ENCODE measurements around the gene METRN.
"Not testable (repeated sequence)": the region's sequence is repeated elsewhere in the genome, so short reads cannot be mapped to it uniquely, and the experiment has no call there.

METRN gene

DNA sequence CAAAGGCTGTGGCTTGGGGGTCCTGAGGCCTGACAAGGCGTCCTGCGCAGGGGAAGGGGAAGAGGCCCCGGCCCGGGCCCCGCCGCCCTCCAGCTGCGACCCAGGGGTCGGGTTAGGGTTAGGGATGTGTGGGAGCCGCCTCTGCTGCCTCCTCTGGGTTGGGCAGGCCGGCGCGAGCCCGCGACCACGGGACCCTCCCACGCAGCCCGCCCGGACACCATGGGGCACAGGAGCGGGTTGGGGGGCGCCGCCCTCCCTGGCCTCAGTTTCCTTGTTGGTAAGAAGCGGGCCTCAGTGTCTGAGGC is 25.5 kb downstream of the METRN start:
- Mint-ChIP-seq H3K27me3 (ENCODE audit: low read depth, poor library complexity) (peaks cover 4% of the 10 kb centered on the region), H3K9me3 (no peaks in the 10 kb centered on the region), H3K4me1 (peaks cover 24% of the 10 kb centered on the region), H3K27ac (no peak overlapping the region), H3K36me3 (ENCODE audit: low read depth) (peaks cover 5% of the 10 kb centered on the region), H3K4me3 (peak overlapping the region; percentile 83)
- TF ChIP-seq, protein P1, sequence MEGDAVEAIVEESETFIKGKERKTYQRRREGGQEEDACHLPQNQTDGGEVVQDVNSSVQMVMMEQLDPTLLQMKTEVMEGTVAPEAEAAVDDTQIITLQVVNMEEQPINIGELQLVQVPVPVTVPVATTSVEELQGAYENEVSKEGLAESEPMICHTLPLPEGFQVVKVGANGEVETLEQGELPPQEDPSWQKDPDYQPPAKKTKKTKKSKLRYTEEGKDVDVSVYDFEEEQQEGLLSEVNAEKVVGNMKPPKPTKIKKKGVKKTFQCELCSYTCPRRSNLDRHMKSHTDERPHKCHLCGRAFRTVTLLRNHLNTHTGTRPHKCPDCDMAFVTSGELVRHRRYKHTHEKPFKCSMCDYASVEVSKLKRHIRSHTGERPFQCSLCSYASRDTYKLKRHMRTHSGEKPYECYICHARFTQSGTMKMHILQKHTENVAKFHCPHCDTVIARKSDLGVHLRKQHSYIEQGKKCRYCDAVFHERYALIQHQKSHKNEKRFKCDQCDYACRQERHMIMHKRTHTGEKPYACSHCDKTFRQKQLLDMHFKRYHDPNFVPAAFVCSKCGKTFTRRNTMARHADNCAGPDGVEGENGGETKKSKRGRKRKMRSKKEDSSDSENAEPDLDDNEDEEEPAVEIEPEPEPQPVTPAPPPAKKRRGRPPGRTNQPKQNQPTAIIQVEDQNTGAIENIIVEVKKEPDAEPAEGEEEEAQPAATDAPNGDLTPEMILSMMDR (IDR thresholded peaks at IDR 0.05): no peak
- peak; percentile 48 for DNase-seq

DNA sequence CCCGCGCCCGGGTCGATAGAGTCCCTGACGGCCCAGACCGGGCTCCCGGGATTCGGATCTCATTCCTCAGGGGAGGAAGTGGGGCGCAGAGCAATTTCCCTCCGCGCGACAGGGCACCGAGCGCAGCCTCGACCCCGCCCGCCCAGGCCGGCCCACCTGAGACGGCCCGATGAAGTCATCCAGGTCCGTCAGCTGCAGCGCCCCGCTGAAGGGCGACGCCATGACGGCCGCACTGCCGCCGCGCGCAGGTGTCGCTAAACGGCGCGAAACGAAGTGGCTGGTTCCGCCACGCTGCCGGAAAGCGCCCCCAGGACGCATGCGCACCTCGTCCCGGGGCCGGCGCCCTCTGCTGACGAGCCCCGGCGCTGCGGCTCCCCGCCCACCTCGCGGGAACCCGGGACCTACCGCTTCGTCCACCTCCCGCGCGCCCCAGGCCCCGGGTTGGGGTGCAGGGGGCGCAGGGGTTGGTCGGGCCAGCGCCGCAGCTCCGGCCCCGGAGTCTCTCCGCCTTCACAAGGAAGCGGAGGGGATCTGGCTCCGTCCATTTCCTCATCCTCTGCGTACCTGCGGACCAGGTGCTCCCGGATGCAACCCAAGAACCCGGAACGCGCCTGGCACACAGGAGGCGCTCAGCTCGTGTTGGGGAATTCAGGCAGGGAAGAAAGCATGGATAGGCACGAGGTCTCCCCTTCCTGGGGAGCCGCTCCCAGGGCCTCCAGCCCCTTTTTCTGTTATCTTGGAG is 26.0 kb downstream of the METRN start, which contains the start of gene CIAO3:
TSS of gene CIAO3 (minus strand) at position 234 of the 742 bp plus-strand sequence. CDS start at position 222, 12 bp downstream.
- H3K27ac Mint-ChIP-seq: peak within 1 kb of the TSS; percentile 61
- H3K27me3 Mint-ChIP-seq (ENCODE audit: low read depth, poor library complexity): peaks cover 6% of the 10 kb centered on the region
- peaks cover 4% of the 10 kb centered on the region for H3K36me3 Mint-ChIP-seq (ENCODE audit: low read depth)
- peaks cover 24% of the 10 kb centered on the region for H3K4me1 Mint-ChIP-seq
- peak; percentile 94 for DNase-seq
- H3K9me3 Mint-ChIP-seq: no peaks in the 10 kb centered on the region
- TF ChIP-seq, protein P1 (IDR thresholded peaks at IDR 0.05): peak; percentile 87
- peak within 1 kb of the TSS; percentile 84 for H3K4me3 Mint-ChIP-seq

DNA sequence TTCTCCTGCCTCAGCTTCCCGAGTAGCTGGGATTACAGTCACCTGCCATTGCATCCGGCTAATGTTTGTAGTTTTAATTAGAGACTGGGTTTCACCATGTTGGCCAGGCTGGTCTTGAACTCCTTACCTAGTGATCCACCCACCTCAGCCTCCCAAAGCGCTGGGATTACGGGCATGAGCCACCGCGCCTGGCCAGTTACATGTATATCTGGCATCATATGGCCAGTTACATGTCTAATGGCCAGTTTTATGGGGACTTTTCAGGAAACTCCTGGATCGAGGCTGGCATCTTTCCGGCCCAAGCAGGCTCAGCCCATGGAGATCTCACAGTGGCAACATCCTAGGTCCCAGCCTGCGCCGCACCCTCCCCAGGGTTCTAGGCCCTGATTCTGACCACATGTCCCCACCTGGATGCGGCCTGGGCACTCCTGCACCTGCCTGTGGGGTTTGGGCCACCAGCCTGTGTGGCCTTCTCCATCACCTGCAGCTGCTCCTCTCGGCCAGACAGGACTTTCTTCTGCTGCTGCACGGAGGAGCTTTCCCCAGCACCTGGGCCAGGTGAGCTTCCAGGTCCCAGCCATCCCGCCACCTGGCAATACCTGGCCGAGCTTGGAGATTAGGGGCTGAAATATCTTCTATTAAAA is 27.2 kb downstream of the METRN start:
- peaks cover 4% of the 10 kb centered on the region for H3K36me3 Mint-ChIP-seq (ENCODE audit: low read depth)
- H3K9me3 Mint-ChIP-seq: no peaks in the 10 kb centered on the region
- peaks cover 6% of the 10 kb centered on the region for H3K27me3 Mint-ChIP-seq (ENCODE audit: low read depth, poor library complexity)
- no peak for DNase-seq
- H3K4me1 Mint-ChIP-seq: peaks cover 24% of the 10 kb centered on the region
- H3K27ac Mint-ChIP-seq: no peak overlapping the region
- TF ChIP-seq, protein P1 (IDR thresholded peaks at IDR 0.05): no peak
- H3K4me3 Mint-ChIP-seq: peak overlapping the region; percentile 84

DNA sequence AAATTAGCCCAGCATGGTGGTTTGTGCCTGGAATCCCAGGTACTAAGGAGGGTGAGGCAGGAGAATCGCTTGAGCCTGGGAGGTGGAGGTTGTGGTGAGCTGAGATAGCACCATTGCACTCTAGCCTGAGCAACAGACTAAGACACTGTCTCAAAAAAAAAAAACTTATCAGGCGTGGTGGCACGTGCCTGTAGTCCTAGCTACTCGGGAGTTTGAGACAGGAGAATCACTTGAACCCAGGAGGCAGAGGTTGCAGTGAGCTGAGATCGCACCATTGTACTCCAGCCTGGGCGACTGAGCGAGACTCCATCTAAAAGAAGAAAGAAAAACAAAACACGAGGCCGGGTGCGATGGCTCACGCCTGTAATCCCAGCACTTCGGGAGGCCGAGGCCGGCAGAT is 28.0 kb downstream of the METRN start:
- H3K36me3 Mint-ChIP-seq (ENCODE audit: low read depth); H3K4me3 Mint-ChIP-seq; H3K27me3 Mint-ChIP-seq (ENCODE audit: low read depth, poor library complexity); DNase-seq; H3K9me3 Mint-ChIP-seq; H3K27ac Mint-ChIP-seq: not testable (repeated sequence)
- H3K4me1 Mint-ChIP-seq: peaks cover 17% of the 10 kb centered on the region

DNA sequence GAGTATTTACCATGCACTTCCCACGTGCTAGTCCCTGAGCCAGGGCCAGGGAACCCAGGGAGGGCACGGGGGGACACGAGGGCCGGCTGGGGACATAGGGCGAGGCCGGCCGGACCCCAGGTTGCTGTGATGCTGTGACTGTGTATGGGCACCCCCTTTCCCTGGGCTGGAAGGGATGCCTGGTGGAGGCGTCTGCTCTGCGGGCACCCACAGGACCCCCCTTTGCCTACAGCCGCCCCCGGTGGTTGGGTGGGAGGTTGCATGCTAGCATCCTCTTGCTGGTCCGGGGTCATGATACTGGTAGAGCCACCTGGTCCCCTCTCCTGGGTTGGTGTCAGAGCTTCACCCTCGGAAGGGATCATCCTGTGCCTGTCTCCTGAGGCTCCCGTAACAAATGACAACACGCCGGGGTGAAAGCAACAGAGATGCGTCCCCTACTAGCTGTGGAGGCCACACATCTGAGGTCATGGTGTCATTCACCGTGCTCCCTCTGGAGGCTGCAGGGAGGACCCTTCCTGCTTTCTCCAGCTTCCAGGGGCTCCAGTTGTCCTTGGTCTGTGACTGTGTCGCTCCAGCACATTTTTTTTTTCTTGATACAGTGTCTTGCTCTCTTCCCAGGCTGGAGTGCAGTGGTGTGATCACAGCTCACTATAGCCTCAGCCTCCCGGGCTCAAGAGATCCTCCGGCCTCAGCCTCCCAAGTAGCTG is 29.0 kb downstream of the METRN start:
- Mint-ChIP-seq H3K9me3 (no peaks in the 10 kb centered on the region), H3K27me3 (ENCODE audit: low read depth, poor library complexity) (peaks cover 13% of the 10 kb centered on the region), H3K4me3 (no peak overlapping the region), H3K27ac (no peak overlapping the region), H3K4me1 (peaks cover 14% of the 10 kb centered on the region), H3K36me3 (ENCODE audit: low read depth) (no peaks in the 10 kb centered on the region)
- DNase-seq: no peak
- TF ChIP-seq, protein P1 (IDR thresholded peaks at IDR 0.05): no peak

DNA sequence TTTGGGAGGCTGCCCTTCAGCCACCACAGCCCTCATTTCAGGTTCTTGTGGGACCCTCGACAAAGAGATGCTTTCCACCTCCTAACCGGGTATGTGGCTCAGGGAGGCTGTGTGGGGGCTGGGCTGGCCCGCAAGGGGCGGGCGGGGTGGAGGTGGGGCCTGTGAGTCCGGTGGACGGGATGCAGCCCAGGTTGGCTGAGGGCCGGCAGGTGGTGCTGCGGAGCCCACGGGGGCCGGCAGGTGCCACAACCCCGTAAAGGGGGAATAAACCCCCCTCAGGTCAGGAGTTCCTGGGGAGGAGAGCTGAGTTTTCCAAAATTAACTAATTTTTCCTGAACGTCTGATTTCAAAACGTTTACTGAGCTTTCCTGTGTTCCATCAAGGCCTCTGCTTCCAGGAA is 30.8 kb downstream of the METRN start:
- H3K4me3 Mint-ChIP-seq: no peak overlapping the region
- no peak overlapping the region for H3K27ac Mint-ChIP-seq
- peak; percentile 73 for DNase-seq
- peaks cover 5% of the 10 kb centered on the region for H3K4me1 Mint-ChIP-seq
- TF ChIP-seq, protein P1 (IDR thresholded peaks at IDR 0.05): peak; percentile 58
- H3K36me3 Mint-ChIP-seq (ENCODE audit: low read depth): no peaks in the 10 kb centered on the region
- peaks cover 18% of the 10 kb centered on the region for H3K27me3 Mint-ChIP-seq (ENCODE audit: low read depth, poor library complexity)
- H3K9me3 Mint-ChIP-seq: no peaks in the 10 kb centered on the region
